Heart right ventricle (tissue), 16 donors: Measurements from ENCODE around the gene USHBP1. TPM values are rescaled to one million over a fixed set of nuclear protein-coding genes. Genes with fewer than 3 reads are reported as not detected.

ENCODE experiments used
- ATAC-seq, 8 donors: fragments of 200-7000 bp; cut with Tn5 transposase; one replicate each; pipeline ENCODE4 v1.9.1; 2020; ENCODE audit warnings: mild to moderate bottlenecking in 8 of 8, moderate library complexity in 8 of 8, moderate number of reproducible peaks in 1 of 8
- DNase-seq, 2 donors: peaks; one replicate each; pipeline ENCODE4 v3.0.0-alpha.2; 2020
- H3K27ac ChIP-seq, 10 donors: fragments of 200-600 bp; sonication (generic) in 2 of 10; one replicate each; pipeline versions ENCODE4 v1.5.0 to v1.8.0; 2020 to 2022; ENCODE audit warnings: mild to moderate bottlenecking in 3 of 10
- H3K27me3 ChIP-seq, 7 donors: fragments of 200-600 bp; one replicate each; pipeline ENCODE4 v1.8.0; 2021 to 2022; ENCODE audit warnings: mild to moderate bottlenecking in 2 of 7
- H3K36me3 ChIP-seq, 9 donors: fragments of 200-600 bp; sonication (generic) in 1 of 9; one replicate each; pipeline versions ENCODE4 v1.5.0 to v1.8.0; 2020 to 2022; ENCODE audit warnings: mild to moderate bottlenecking in 2 of 9
- H3K4me1 ChIP-seq, 9 donors: fragments of 200-600 bp; sonication (generic) in 1 of 9; one replicate each; pipeline versions ENCODE4 v1.5.0 to v1.8.0; 2020 to 2022; ENCODE audit warnings: mild to moderate bottlenecking in 4 of 9
- H3K4me3 ChIP-seq, 10 donors: fragments of 200-600 bp; sonication (generic) in 2 of 10; one replicate each; pipeline versions ENCODE4 v1.5.0 to v1.8.0; 2020 to 2022; ENCODE audit warnings: mild to moderate bottlenecking in 7 of 10, moderate library complexity in 2 of 10
- H3K9me3 ChIP-seq, 11 donors: fragments of 200-600 bp in 10 of 11; sonication (generic) in 2 of 11; one replicate each; pipeline versions ENCODE4 v1.5.0 to v1.8.0; 2013 to 2022; ENCODE audit warnings: mild to moderate bottlenecking in 2 of 11, control low read depth in 1 of 11, moderate library complexity in 1 of 11
- CTCF ChIP-seq, 9 donors: fragments of 200-600 bp; sonication (generic) in 2 of 9; IDR thresholded peaks; one replicate each; pipeline versions ENCODE4 v1.5.0 to v1.8.0; 2021 to 2022; ENCODE audit warnings: antibody characterized with exemption in 9 of 9, mild to moderate bottlenecking in 5 of 9, moderate library complexity in 1 of 9
- WGBS, 2 donors: extraction: QIAGEN DNeasy Blood & Tissue Kit; methylation state at CpG; one replicate each; pipeline ENCODE4 v1.1.7; 2013; ENCODE audit warnings: inconsistent platforms in 1 of 2; 5-methylcytosine and 5-hydroxymethylcytosine counted together
- intact Hi-C, 10 donors: fragments of 100-400 bp; cut with DNase I; formaldehyde crosslinking; loops; one replicate each; pipeline versions ENCODE4 v1.11.1 to v1.14.2; 2022
- polyA plus RNA-seq, 2 donors: library from polyadenylated mRNA; stranded (reverse); fragments of 200-250 nt; gene quantifications; one replicate each; pipeline ENCODE4 v1.2.3, GENCODE V29; 2013
- total RNA-seq, 10 donors: library from RNA; stranded (reverse); fragmentation: NEBNext Ultra II Directional in 3 of 10; extraction: Animal tissue kit (Norgen Biotek cat#: 25700) in 3 of 10; gene quantifications; one replicate each; pipeline versions ENCODE4 v1.2.1 to v1.2.4, GENCODE V29; 2021 to 2023
- donor health status: Arrhythmogenic right ventricular cardiomyopathy.
- donor health status: ischemic (EF 13 %, LVEDD 7.1; RV severe dilation, severe dysfunction).
- donor health status: healthy with polysubstance abuse.
- donor health status: DM: no; HTN: yes; CAD: no.
- donor health status: DM: no; HTN: no; CAD: no.
- donor health status: ischemic (EF 25% LVEDD 6.9; RV normal size, moderate dysfunction).
- donor health status: ischemic (EF 25% LVEDD 5.7; RV mildly dilated, moderate dysfunction).
- donor health status: healthy.
- donor health status: DM: yes; HTN: yes; CAD: no.
- donor health status: Ischemic cardiomyopathy.
- donor health status: ischemic (EF 35%, LVEDD 5.7; RV mildly dilated, moderate dysfunction).
- donor health status: nonischemic (EF 11% LVEDD 7.7; RV severe dilation, severe dysfunction).
- donor health status: DM: yes; HTN: yes; CAD: no.
- donor health status: PGD.
- donor health status: ischemic (EF 29% LVEDD 5.4; RV normal size, mild dysfunction).
- donor health status: nonischemic (EF 23%, LVEDD 6.1; RV moderate dilation, normal function).

The USHBP1 gene
- total and polyA plus RNA-seq, 12 donors = 3.4 to 30.9 (median 7.1) TPM

GRCh38 chr19:17304386-17305215 lies 40.1 kb upstream of the USHBP1 start:
- H3K4me3 ChIP-seq = peak overlapping the region in 3 of 10 donors; percentile 68 to 88 (median 74)
- ATAC-seq = no peak
- peak overlapping the region in 9 of 10 donors; percentile 89 to 98 (median 93) for H3K27ac ChIP-seq
- DNase-seq = no peak
- H3K4me1 ChIP-seq = peaks cover 7 to 55% (median 51%) of the 10 kb centered on the region in 9 donors
- H3K27me3 ChIP-seq = no peaks in the 10 kb centered on the region
- peaks cover 0 to 7% (median 0%) of the 10 kb centered on the region in 9 donors for H3K36me3 ChIP-seq
- intact Hi-C loops = loop anchor here in 2 of 10 donors (2.0 to 5.0 kb wide), 2 partner anchors 32 to 163 kb away; partner anchors contain the start of gene GTPBP3 (in 1 of the 2)
- WGBS, 2 donors = 52 to 61% methylated on average over 12 of the region's 12 CpGs
- H3K9me3 ChIP-seq = no peaks in the 10 kb centered on the region
- no peak for TF ChIP-seq CTCF (IDR thresholded peaks at IDR 0.05)

GRCh38 chr19:17303940-17304267 lies 39.4 kb upstream of the USHBP1 start:
- Histone ChIP-seq H3K4me3 (peak overlapping the region in 4 of 10 donors; percentile 67 to 92 (median 80)), H3K36me3 (peaks cover 0 to 10% (median 0%) of the 10 kb centered on the region in 9 donors), H3K9me3 (no peaks in the 10 kb centered on the region), H3K27ac (peak overlapping the region in 8 of 10 donors; percentile 46 to 98 (median 92)), H3K27me3 (no peaks in the 10 kb centered on the region), H3K4me1 (peaks cover 7 to 54% (median 49%) of the 10 kb centered on the region in 9 donors)
- intact Hi-C loops = loop anchor here in 1 of 10 donors (2.0 kb wide), 1 partner anchor 33 kb away; the partner anchor contains the start of gene GTPBP3
- no peak for TF ChIP-seq CTCF (IDR thresholded peaks at IDR 0.05)
- WGBS, 2 donors = 56 to 66% methylated on average over 12 of the region's 12 CpGs
- DNase-seq = no peak
- no peak for ATAC-seq

- H3K27ac ChIP-seq = peak within 1 kb of the TSS in 9 of 10 donors; percentile 46 to 98 (median 92)
- H3K27me3 ChIP-seq = no peaks in the 10 kb centered on the region
- peaks cover 0 to 2% (median 0%) of the 10 kb centered on the region in 11 donors for H3K9me3 ChIP-seq
- peak; percentile 59 to 84 (median 66) for TF ChIP-seq CTCF (IDR thresholded peaks at IDR 0.05)
- peak; percentile 96 to 98 for DNase-seq
- 2% methylated on average over 52 of the region's 52 CpGs for WGBS, 2 donors
- peaks cover 0 to 15% (median 1%) of the 10 kb centered on the region in 9 donors for H3K36me3 ChIP-seq
- H3K4me3 ChIP-seq = peak within 1 kb of the TSS; percentile 34 to 94 (median 76)
- peak; percentile 81 to 90 (median 86) for ATAC-seq
- intact Hi-C loops = no loop called here
- H3K4me1 ChIP-seq = peaks cover 7 to 49% (median 45%) of the 10 kb centered on the region in 9 donors
Observed at GRCh38 chr19:17303167-17303939, 38.8 kb upstream of the USHBP1 start, which contains the start of gene ABHD8. Gene ABHD8 (minus strand): TSS chr19:17303425. CDS start chr19:17301616, 1,809 bp downstream.
